H1 (cell line): ENCODE results near the gene IL36B. TPM values are rescaled to one million over a fixed set of nuclear protein-coding genes. Genes with fewer than 3 reads are reported as not detected.

Experiments used
- SRF ChIP-seq: IDR thresholded peaks from 2 replicates; pipeline ENCODE4 v1.6.1; 2011; ENCODE audit warnings: mild to moderate bottlenecking, low read depth, low read length, moderate library complexity
- polyA plus RNA-seq, 7 experiments: library from polyadenylated mRNA; depleted of rRNA in 3 of 7; stranded (reverse) in 5 of 7; unstranded in 2 of 7; fragments of >200 nt in 5 of 7; fragments of 200-250 nt in 2 of 7; gene quantifications; 1 replicate in 5 of 7; 2 replicates in 1 of 7; 4 replicates in 1 of 7; pipeline versions ENCODE4 v1.2.1 to v1.2.3, GENCODE V29; 2011 to 2013; ENCODE audit warnings: missing spikeins in 2 of 7, mixed read lengths in 2 of 7
- total RNA-seq: library from RNA; stranded (reverse); fragmentation: NEBNext Ultra II Directional; extraction: Animal tissue kit (Norgen Biotek cat#: 25700); gene quantifications from 2 replicates; pipeline ENCODE4 v1.2.1, GENCODE V29; 2021
- TF ChIP-seq, protein P1 (sequence below): fragments of 300-600 bp; sonication (generic); IDR thresholded peaks from 2 replicates; pipeline ENCODE4 v1.7.1; 2012; ENCODE audit warnings: low read length, moderate library complexity, mild to moderate bottlenecking, inconsistent platforms; ENCODE audit not compliant: insufficient replicate concordance

IL36B gene
- total and polyA plus RNA-seq, 2 of the 8 experiments (the other 6 are each of a cell fraction or from before 2014, with no cell fraction given) = not detected

DNA sequence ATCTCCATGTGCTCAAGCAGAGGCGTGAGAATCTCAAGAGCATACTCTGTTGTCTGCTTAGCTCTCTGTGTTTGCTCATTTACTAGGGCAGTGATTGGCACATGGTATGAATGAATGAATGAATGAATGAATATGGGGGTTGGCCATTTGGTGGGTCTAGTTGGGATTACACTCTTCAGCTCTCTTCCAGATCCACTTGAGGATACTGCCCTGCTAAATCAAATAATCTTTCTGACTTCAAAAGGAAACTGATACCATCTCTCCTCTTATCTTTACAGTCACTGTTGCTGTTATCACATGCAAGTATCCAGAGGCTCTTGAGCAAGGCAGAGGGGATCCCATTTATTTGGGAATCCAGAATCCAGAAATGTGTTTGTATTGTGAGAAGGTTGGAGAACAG lies 72.9 kb downstream of the IL36B start (continued):
- TF ChIP-seq, protein P1, sequence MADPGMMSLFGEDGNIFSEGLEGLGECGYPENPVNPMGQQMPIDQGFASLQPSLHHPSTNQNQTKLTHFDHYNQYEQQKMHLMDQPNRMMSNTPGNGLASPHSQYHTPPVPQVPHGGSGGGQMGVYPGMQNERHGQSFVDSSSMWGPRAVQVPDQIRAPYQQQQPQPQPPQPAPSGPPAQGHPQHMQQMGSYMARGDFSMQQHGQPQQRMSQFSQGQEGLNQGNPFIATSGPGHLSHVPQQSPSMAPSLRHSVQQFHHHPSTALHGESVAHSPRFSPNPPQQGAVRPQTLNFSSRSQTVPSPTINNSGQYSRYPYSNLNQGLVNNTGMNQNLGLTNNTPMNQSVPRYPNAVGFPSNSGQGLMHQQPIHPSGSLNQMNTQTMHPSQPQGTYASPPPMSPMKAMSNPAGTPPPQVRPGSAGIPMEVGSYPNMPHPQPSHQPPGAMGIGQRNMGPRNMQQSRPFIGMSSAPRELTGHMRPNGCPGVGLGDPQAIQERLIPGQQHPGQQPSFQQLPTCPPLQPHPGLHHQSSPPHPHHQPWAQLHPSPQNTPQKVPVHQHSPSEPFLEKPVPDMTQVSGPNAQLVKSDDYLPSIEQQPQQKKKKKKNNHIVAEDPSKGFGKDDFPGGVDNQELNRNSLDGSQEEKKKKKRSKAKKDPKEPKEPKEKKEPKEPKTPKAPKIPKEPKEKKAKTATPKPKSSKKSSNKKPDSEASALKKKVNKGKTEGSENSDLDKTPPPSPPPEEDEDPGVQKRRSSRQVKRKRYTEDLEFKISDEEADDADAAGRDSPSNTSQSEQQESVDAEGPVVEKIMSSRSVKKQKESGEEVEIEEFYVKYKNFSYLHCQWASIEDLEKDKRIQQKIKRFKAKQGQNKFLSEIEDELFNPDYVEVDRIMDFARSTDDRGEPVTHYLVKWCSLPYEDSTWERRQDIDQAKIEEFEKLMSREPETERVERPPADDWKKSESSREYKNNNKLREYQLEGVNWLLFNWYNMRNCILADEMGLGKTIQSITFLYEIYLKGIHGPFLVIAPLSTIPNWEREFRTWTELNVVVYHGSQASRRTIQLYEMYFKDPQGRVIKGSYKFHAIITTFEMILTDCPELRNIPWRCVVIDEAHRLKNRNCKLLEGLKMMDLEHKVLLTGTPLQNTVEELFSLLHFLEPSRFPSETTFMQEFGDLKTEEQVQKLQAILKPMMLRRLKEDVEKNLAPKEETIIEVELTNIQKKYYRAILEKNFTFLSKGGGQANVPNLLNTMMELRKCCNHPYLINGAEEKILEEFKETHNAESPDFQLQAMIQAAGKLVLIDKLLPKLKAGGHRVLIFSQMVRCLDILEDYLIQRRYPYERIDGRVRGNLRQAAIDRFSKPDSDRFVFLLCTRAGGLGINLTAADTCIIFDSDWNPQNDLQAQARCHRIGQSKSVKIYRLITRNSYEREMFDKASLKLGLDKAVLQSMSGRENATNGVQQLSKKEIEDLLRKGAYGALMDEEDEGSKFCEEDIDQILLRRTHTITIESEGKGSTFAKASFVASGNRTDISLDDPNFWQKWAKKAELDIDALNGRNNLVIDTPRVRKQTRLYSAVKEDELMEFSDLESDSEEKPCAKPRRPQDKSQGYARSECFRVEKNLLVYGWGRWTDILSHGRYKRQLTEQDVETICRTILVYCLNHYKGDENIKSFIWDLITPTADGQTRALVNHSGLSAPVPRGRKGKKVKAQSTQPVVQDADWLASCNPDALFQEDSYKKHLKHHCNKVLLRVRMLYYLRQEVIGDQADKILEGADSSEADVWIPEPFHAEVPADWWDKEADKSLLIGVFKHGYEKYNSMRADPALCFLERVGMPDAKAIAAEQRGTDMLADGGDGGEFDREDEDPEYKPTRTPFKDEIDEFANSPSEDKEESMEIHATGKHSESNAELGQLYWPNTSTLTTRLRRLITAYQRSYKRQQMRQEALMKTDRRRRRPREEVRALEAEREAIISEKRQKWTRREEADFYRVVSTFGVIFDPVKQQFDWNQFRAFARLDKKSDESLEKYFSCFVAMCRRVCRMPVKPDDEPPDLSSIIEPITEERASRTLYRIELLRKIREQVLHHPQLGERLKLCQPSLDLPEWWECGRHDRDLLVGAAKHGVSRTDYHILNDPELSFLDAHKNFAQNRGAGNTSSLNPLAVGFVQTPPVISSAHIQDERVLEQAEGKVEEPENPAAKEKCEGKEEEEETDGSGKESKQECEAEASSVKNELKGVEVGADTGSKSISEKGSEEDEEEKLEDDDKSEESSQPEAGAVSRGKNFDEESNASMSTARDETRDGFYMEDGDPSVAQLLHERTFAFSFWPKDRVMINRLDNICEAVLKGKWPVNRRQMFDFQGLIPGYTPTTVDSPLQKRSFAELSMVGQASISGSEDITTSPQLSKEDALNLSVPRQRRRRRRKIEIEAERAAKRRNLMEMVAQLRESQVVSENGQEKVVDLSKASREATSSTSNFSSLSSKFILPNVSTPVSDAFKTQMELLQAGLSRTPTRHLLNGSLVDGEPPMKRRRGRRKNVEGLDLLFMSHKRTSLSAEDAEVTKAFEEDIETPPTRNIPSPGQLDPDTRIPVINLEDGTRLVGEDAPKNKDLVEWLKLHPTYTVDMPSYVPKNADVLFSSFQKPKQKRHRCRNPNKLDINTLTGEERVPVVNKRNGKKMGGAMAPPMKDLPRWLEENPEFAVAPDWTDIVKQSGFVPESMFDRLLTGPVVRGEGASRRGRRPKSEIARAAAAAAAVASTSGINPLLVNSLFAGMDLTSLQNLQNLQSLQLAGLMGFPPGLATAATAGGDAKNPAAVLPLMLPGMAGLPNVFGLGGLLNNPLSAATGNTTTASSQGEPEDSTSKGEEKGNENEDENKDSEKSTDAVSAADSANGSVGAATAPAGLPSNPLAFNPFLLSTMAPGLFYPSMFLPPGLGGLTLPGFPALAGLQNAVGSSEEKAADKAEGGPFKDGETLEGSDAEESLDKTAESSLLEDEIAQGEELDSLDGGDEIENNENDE = no peak
- TF ChIP-seq SRF = no peak
